Hematopoietic multipotent progenitor cell treated with erythropoietin and hydrocortisone succinate and interleukin-3 and kit ligand, for 8 days (in vitro differentiated cells): ENCODE data around the gene TBC1D3B.
A peak's percentile ranks its signal among the peaks of the same experiment; 100 is the strongest.
"Not testable (repeated sequence)": the region's sequence is repeated elsewhere in the genome, so short reads cannot be mapped to it uniquely, and the experiment has no call there.

ENCODE experiments used
- DNase-seq: peaks from one replicate; pipeline ENCODE4 v3.0.0-alpha.2; 2015

The TBC1D3B gene

GRCh38 chr17:36168836-36169235, 7.6 kb downstream of the TBC1D3B start:
- DNase-seq, result not testable (repeated sequence)

- DNase-seq, result no peak
Observed at GRCh38 chr17:36153895-36154610, 22.4 kb downstream of the TBC1D3B start.

- no peak for DNase-seq
Observed at GRCh38 chr17:36152639-36153120, 23.8 kb downstream of the TBC1D3B start.

- DNase-seq, result no peak
Observed at GRCh38 chr17:36151891-36152638, 24.4 kb downstream of the TBC1D3B start.

- peak; percentile 87 for DNase-seq
Observed at GRCh38 chr17:36149296-36149820, 27.1 kb downstream of the TBC1D3B start.

GRCh38 chr17:36148559-36149295, 27.7 kb downstream of the TBC1D3B start:
- peak; percentile 84 for DNase-seq

GRCh38 chr17:36147601-36148000, 28.8 kb downstream of the TBC1D3B start:
- DNase-seq, result no peak

GRCh38 chr17:36144981-36145729, 31.3 kb downstream of the TBC1D3B start:
- no peak for DNase-seq

- DNase-seq, result no peak
Observed at GRCh38 chr17:36144014-36144413, 32.4 kb downstream of the TBC1D3B start.

GRCh38 chr17:36142806-36143205, 33.6 kb downstream of the TBC1D3B start:
- no peak for DNase-seq

GRCh38 chr17:36142235-36142634, 34.2 kb downstream of the TBC1D3B start:
- DNase-seq, result no peak

GRCh38 chr17:36136439-36136838, 40.0 kb downstream of the TBC1D3B start:
- DNase-seq, result no peak

GRCh38 chr17:36136036-36136435, 40.4 kb downstream of the TBC1D3B start:
- no peak for DNase-seq

- no peak for DNase-seq
Observed at GRCh38 chr17:36135465-36135864, 41.0 kb downstream of the TBC1D3B start.

GRCh38 chr17:36133602-36134236, 42.7 kb downstream of the TBC1D3B start:
- DNase-seq, result no peak

GRCh38 chr17:36132421-36132831, 44.0 kb downstream of the TBC1D3B start:
- DNase-seq, result no peak

GRCh38 chr17:36131931-36132330, 44.5 kb downstream of the TBC1D3B start:
- DNase-seq, result no peak

GRCh38 chr17:36131421-36131820, 45.0 kb downstream of the TBC1D3B start:
- peak; percentile 16 for DNase-seq

- no peak for DNase-seq
Observed at GRCh38 chr17:36130346-36130745, 46.1 kb downstream of the TBC1D3B start.

- DNase-seq, result no peak
Observed at GRCh38 chr17:36129616-36130015, 46.8 kb downstream of the TBC1D3B start.

- DNase-seq, result no peak
Observed at GRCh38 chr17:36128411-36128978, 47.9 kb downstream of the TBC1D3B start.

GRCh38 chr17:36127911-36128310, 48.5 kb downstream of the TBC1D3B start:
- no peak for DNase-seq
